ENCODE results near the gene THRAP3. TPM values are rescaled to one million over a fixed set of nuclear protein-coding genes. Genes with fewer than 3 reads are reported as not detected.

Gene THRAP3
- total RNA-seq, 4 donors from 2014 or later: 77.2 to 99.5 (median 86.2) TPM

- no peak for DNase-seq (ENCODE audit: low spot score)
- TF ChIP-seq CTCF (IDR thresholded peaks at IDR 0.05): no peak
- ATAC-seq (ENCODE audit: low FRiP score): peak; percentile 80
Measured at GRCh38 chr1:36199934-36200741, 24.1 kb upstream of the THRAP3 start.

- TF ChIP-seq CTCF (IDR thresholded peaks at IDR 0.05): no peak
- DNase-seq (ENCODE audit: low spot score) (no peak), ATAC-seq (ENCODE audit: low FRiP score) (no peak)
Measured at GRCh38 chr1:36203027-36203553, 21.2 kb upstream of the THRAP3 start.

GRCh38 chr1:36203554-36204346 is 20.5 kb upstream of the THRAP3 start:
- ATAC-seq (ENCODE audit: low FRiP score) (peak; percentile 77), DNase-seq (ENCODE audit: low spot score) (peak; percentile 46)
- TF ChIP-seq CTCF (IDR thresholded peaks at IDR 0.05): no peak

GRCh38 chr1:36204347-36204909 is 19.8 kb upstream of the THRAP3 start:
- DNase-seq (ENCODE audit: low spot score): no peak
- TF ChIP-seq CTCF (IDR thresholded peaks at IDR 0.05): no peak
- no peak for ATAC-seq (ENCODE audit: low FRiP score)

GRCh38 chr1:36206323-36206858 is 17.9 kb upstream of the THRAP3 start:
- no peak for ATAC-seq (ENCODE audit: low FRiP score)
- DNase-seq (ENCODE audit: low spot score): no peak
- no peak for TF ChIP-seq CTCF (IDR thresholded peaks at IDR 0.05)

GRCh38 chr1:36207339-36207738 is 16.9 kb upstream of the THRAP3 start:
- DNase-seq (ENCODE audit: low spot score): no peak
- ATAC-seq (ENCODE audit: low FRiP score): peak; percentile 52
- TF ChIP-seq CTCF (IDR thresholded peaks at IDR 0.05): no peak
